NCI-H1436 treated with DMSO at 0.1 percent for 48 hours (cell line): ENCODE results near the gene TAC3.
"Not testable (repeated sequence)": the region's sequence is repeated elsewhere in the genome, so short reads cannot be mapped to it uniquely, and the experiment has no call there.

Source experiments
- DNase-seq: peaks from one replicate; lab custom pipeline; 2025; lab: John Stamatoyannopoulos, UW

Gene TAC3

DNA sequence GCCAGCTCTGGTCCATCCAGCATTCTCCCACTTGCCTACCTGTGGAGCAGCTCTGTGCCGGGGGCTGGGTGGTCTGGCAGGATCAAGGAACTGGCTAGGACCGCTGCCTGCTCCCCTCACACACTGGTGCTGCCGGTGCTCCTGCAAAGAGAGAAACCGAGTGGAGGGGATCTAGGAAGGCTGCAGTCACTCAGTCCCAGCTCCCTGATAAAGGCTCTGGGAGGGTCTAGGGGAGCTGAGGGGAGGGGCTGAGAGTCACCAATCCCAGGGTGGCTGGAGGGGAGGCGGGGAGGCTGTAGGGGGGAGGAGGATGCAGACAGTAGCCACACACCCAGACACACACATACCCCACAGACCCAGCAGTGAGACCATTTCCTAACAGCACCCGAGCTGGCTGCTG is at the start of gene TAC3:
Gene TAC3, minus strand, starts transcription at position 182 of the 400 bp plus-strand sequence. CDS start 732 bp downstream, outside the sequence.
- DNase-seq: no peak

GRCh38 chr12:57063991-57064685 is 47.8 kb upstream of the TAC3 start:
- no peak for DNase-seq

- DNase-seq: no peak
Measured at GRCh38 chr12:57058454-57058853, 42.1 kb upstream of the TAC3 start.

DNA sequence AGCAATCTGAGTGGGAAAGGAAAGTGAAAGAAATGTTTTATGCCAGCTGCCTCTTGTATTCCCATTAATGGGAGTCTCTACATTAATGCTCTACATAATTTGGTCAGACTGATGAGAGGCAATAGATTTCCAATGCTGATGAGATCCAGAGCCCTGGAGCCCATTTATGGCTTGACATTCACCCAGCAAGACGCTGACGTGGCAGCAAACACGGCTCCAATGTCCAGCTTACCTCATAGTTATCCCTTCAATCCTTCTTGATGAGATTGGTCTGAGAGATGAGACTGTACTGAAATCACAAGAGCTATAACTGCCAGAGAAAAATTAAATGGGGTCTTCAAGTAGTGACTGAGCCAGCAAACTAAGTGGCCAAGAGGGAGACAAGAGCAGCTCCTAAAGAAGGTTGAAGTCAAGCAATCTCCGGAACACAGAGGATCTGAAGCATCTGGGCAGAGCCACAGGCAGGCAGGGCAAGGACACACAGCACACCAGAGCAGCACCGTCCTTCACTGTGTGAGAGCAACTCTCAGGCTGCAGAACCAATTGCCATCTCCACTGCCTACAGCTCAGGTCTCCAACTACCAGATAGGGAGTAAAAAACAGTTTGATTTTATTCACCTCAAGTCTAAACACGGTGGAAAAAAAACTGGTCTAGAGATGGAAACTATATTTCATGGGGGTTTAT is 40.9 kb upstream of the TAC3 start:
- no peak for DNase-seq

GRCh38 chr12:57055824-57056223 is 39.5 kb upstream of the TAC3 start:
- DNase-seq: no peak

GRCh38 chr12:57053901-57054300 is 37.6 kb upstream of the TAC3 start:
- DNase-seq: not testable (repeated sequence)

DNA sequence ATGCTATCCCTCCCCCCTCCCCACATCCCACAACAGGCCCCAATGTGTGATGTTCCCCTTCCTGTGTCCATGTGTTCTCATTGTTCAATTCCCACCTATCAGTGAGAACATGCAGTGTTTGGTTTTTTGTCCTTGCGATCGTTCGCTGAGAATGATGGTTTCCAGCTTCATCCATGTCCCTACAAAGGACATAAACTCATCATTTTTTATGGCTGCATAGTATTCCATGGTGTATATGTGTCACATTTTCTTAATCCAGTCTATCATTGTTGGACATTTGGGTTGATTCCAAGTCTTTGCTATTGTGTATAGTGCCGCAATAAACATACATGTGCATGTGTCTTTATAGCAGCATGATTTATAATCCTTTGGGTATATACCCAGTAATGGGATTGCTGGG is 36.8 kb upstream of the TAC3 start:
- DNase-seq: not testable (repeated sequence)

GRCh38 chr12:57051011-57051410 is 34.7 kb upstream of the TAC3 start:
- no peak for DNase-seq

DNA sequence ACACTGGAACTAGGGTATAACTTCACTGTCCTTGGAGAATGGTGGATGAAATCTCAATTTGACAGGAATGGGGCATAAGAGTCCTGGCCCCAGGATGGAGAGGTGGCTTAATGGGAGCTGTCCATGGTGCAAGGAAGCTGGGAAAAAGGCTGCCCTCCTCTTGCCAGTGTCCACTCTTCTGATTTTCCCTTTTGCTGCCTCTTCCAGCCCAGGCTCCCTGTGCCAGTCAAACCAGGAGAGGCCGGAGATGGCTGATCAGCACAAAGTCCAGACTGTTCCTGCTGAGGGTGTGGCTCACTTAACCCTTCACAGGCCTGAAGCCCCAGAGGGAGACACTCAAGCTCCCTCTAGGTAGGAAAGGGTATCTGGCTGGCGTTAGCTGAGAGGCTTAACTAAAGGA is 33.6 kb upstream of the TAC3 start, which contains the start of gene MYO1A:
Gene MYO1A, minus strand, starts transcription at position 240 of the 400 bp plus-strand sequence. CDS start 1,806 bp downstream, outside the sequence.
- no peak for DNase-seq

DNA sequence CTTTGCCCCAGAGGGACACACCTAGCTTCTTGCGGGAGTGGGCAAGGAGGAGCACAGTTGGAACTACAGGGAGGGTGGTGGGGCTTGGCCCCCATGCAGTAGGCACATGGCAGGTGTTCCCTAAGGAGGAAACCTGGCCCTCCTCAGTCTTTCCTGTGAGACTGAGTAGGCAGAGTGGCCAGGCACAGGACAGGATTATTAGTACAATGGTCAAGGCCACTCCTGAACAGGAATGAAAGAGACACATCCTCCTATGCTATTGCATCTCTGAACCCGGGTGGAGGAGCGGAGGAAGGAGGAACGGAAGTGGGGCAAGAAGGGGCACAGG is 32.8 kb upstream of the TAC3 start:
- DNase-seq: no peak

DNA sequence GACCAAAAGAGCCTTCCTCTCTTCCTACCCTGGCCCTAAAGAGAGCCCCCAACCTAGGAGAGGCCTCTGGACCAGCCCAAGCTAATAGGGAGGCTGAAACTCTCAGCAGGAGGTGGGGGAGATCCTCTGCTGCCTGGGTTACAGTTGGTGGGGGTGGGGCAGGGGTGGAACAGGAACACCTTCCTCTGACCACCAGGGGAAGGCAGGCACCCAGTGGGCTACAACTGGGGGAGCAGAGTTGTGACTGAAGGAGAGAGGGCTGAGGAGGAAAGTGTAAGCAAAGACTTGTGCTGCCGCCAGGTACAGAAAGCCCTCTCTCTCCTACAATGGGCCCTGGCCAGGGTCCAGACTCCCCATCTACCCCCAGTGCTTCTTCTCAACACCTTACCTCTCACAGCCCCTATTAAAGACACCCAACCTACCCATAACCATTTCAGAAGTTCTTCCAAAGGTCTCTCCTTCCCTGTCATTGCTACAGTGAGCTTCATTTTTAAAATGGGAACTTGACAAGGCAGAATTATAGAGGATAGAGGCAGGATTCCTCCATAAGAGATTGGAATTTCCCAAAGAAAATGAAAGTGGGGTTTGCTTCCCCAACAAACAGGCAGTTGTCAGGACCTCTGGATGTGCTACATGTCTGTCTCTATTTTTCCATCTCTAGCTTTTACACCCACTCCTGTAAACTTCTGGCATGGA is 32.2 kb upstream of the TAC3 start:
- no peak for DNase-seq

DNA sequence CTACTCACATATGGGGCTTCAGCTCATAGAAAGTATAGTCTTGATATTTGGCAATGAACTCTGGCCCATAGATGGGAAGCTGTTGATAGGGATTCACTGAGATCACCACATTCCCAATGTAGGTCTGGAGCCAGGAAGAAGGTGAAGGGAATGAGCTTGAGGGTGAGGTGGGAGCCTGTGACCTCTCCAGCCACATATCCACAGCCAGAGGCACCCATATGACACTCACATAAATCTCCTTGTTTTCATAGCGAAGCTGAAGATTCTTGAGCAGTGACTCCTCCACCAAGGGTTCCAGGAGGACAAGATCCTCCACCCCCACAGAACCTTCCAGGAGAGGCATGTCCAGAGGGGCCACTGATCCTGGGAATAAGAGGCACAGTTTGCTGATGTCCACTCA is 31.7 kb upstream of the TAC3 start:
- no peak for DNase-seq

DNA sequence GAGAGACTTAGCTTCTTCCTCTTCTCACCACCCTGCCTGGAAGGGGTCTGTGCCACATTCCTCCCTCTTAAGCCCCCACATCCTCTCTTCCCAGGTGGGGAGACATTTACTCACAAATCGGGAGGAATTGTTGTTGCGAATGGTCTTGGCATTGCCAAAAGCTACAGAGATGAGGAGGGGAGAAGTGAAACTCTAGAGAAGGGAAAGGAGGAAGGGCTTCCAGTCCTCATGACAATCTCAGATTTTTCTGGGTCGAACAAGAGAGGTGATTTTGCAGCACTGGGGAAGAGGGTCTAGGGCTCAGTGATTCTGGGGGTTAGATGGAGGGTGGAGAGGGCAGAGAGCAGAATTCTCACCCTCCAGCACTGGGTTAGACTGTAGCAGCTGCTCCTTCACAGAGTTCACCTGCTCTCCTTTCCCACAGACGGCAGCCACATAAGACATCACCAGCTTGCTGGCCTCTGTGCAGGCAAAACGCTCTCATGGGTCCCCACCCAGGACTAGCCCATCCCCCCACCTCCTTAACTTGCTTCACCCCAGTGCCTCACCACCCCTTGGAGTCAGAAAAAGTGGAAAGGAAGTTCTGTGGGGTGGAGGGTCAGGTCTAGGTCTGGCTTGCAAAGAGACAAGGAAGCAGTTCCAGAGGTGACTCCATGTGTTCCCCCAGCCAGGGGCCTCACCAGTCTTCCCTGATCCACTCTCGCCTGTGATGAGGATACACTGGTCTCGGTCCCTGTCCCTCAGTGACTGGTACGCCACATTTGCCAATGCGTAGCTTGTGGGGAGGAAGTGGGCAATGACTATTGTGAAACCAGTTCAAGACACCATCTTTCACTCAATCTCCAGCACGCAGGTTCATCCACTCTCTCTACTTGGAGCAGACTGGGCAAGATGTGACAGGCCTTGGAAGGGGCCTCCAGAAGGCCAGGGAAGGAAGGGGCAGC is 30.9 kb upstream of the TAC3 start:
- no peak for DNase-seq

GRCh38 chr12:57046086-57046791 is 29.9 kb upstream of the TAC3 start:
- DNase-seq: no peak

GRCh38 chr12:57044889-57045288 is 28.6 kb upstream of the TAC3 start:
- no peak for DNase-seq

- DNase-seq: no peak
Measured at GRCh38 chr12:57044468-57044867, 28.1 kb upstream of the TAC3 start.

- no peak for DNase-seq
Measured at GRCh38 chr12:57042695-57043094, 26.4 kb upstream of the TAC3 start.

DNA sequence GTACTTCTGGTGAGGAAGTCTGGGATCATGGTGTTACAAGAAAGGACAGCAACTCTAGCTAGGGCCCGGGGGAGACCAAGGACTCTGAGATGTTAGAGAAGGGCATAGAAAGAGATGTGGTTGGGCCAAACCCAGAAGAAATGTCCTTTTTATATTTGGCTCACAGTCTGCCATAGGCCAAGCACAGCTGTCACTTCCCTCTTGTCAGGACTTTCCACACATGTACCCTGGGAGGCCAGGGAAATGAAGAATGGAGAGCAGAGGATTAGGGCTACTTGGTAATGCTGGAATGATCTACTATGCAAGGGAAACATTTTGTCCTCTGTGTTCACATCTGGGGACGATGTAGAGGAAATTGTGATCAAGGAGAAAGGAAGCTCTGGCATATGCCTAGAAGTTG is 24.4 kb upstream of the TAC3 start:
- no peak for DNase-seq

GRCh38 chr12:57040211-57040610 is 23.9 kb upstream of the TAC3 start:
- DNase-seq: no peak

DNA sequence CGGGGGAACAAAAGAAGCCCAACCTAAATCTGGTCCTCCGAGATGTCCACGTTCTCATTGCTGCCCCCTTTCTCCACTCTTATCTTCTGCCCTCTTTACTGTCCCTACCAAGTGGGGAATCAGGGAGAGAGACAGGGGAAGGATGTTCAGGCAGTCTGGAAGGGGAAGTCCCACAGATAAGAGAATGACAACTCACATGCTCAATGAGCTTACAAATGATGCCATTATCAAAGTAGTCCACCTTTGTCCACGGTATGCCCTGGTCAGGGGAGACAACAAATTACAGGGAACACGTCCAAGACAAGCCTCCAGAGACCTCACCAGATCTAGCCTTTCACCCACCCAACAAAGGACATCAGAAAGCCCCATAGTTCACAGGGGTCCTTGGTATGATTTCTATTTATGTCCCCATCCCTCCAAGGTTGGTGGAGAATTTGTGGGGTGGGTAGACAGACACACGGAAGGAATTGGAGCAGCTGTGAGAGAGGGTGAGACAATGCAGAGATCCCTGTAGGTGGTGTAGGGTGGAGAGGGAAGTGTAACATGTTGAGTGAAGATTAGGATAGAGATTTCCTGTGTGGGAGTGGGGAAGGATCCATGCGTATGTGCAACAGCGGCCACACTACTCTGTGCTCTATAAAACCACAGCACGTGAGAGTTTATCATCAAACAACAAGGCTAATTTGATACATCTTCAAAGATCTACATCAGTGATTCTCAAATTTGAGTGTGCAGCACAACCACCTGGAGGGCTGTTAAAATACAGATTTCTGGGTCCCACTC is 22.9 kb upstream of the TAC3 start:
- DNase-seq: no peak

DNA sequence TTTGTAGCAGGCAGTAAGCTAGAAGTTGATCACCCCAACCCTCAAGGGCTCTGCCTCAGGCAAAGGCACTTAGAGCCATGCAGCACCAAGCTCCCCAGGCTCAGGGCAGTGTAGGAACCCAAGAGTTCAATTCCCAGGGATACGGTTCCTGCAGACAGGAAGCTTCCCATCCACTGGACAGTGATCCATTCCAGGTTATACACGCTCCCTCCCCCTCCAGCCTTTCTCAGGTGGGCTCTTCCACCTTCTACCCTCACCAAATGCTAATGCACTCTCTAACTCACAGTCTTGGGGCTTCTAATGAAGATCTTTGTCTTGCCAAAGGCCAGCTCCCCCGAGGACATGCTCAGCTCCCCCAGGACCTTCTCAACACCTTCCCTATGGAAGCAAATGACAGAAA is 20.9 kb upstream of the TAC3 start:
- no peak for DNase-seq
